Gastrocnemius medialis (tissue), 4 donors: ENCODE data around the gene TRIM43B.
"Not testable (repeated sequence)": the region's sequence is repeated elsewhere in the genome, so short reads cannot be mapped to it uniquely, and the experiment has no call there.

Experiments used
- POLR2A ChIP-seq, 2 donors: fragments of 450-650 bp; IDR thresholded peaks; one replicate each; pipeline ENCODE4 v1.6.1; 2017; ENCODE audit warnings: antibody characterized with exemption in 2 of 2, mild to moderate bottlenecking in 2 of 2, moderate library complexity in 2 of 2
- TF ChIP-seq, protein P1 (sequence below), 5 experiments: fragments of 450-650 bp in 3 of 5; fragments of 200-600 bp in 2 of 5; sonication (generic) in 2 of 5; IDR thresholded peaks in 4 of 5; conservative IDR thresholded peaks in 1 of 5; 1 replicate in 4 of 5; 2 replicates in 1 of 5; pipeline ENCODE4 v1.5.1; 2016 to 2019; ENCODE audit warnings: antibody characterized with exemption in 5 of 5, mild to moderate bottlenecking in 3 of 5, moderate library complexity in 3 of 5

GRCh38 chr2:95442474-95443099 lies 42.0 kb downstream of the TRIM43B start:
- TF ChIP-seq, protein P1, sequence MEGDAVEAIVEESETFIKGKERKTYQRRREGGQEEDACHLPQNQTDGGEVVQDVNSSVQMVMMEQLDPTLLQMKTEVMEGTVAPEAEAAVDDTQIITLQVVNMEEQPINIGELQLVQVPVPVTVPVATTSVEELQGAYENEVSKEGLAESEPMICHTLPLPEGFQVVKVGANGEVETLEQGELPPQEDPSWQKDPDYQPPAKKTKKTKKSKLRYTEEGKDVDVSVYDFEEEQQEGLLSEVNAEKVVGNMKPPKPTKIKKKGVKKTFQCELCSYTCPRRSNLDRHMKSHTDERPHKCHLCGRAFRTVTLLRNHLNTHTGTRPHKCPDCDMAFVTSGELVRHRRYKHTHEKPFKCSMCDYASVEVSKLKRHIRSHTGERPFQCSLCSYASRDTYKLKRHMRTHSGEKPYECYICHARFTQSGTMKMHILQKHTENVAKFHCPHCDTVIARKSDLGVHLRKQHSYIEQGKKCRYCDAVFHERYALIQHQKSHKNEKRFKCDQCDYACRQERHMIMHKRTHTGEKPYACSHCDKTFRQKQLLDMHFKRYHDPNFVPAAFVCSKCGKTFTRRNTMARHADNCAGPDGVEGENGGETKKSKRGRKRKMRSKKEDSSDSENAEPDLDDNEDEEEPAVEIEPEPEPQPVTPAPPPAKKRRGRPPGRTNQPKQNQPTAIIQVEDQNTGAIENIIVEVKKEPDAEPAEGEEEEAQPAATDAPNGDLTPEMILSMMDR (IDR thresholded peaks at IDR 0.05 in 4 of 5, conservative IDR thresholded peaks at IDR 0.05 in 1 of 5): not testable (repeated sequence)
- not testable (repeated sequence) for TF ChIP-seq POLR2A (IDR thresholded peaks at IDR 0.05)
